K562 (cell line): ENCODE measurements around the gene HOXC5. TPM values are rescaled to one million over a fixed set of nuclear protein-coding genes. Genes with fewer than 3 reads are reported as not detected.

Experiments used
- ATAC-seq: fragments of 200-7000 bp; cut with Tn5 transposase; 3 replicates; pipeline ENCODE4 v1.9.1; 2020; ENCODE audit warnings: moderate library complexity
- BruUV-seq: library from RNA; stranded (reverse); fragments of 400-500 nt; replicated peaks from 2 replicates; lab custom pipeline; 2021; lab: Mats Ljungman, UMichigan
- CTCF ChIA-PET: fragments of 300-600 bp; formaldehyde crosslinking; extraction: SDS; loops from one replicate; lab custom pipeline; 2021; ENCODE audit warnings: low intra/inter-chr PET ratio; lab: Yijun Ruan, JAX
- POLR2A ChIA-PET: fragments of 300-600, 350-650 bp; sonication (Branson Sonifier 250); formaldehyde crosslinking; extraction: SDS; loops from one replicate; lab custom pipeline; 2021; ENCODE audit warnings: antibody characterized with exemption, inconsistent platforms; lab: Yijun Ruan, JAX
- DNase-seq, 4 experiments: peaks; one replicate each; pipeline versions ENCODE4 v3.0.0 to v3.0.0-alpha.2; 2011 to 2018; ENCODE audit warnings: low spot score in 3 of 4, mixed read lengths in 3 of 4; ENCODE audit errors: extremely low read depth in 1 of 4
- FAIRE-seq: peaks from 2 replicates; lab custom pipeline; 2011; peaks lifted over from hg19 to GRCh38; lab: Jason Lieb, UNC
- H2AFZ ChIP-seq: 2 replicates; pipeline ENCODE4 v1.6.0; 2011; ENCODE audit warnings: low read depth, low read length, control low read depth, inconsistent platforms
- H3K27ac ChIP-seq: fragments of 200-600 bp; 3 replicates; pipeline ENCODE4 v1.8.0; 2011; ENCODE audit warnings: low read depth, mild to moderate bottlenecking, control low read depth, inconsistent platforms, low read length, moderate library complexity, mixed read lengths; ENCODE audit errors: extremely low read depth
- H3K27me3 ChIP-seq, 2 experiments: fragments of 300-600 bp in 1 of 2; 2 replicates in 1 of 2; 3 replicates in 1 of 2; pipeline versions ENCODE4 v1.6.0 to v1.8.0; 2011; ENCODE audit warnings: inconsistent platforms in 2 of 2, low read length in 2 of 2, mild to moderate bottlenecking in 1 of 2, mixed read lengths in 1 of 2, moderate library complexity in 1 of 2; ENCODE audit not compliant: control insufficient read depth in 2 of 2, insufficient read depth in 2 of 2
- H3K36me3 ChIP-seq: fragments of 300-600 bp; 3 replicates; pipeline ENCODE4 v1.8.0; 2011; ENCODE audit warnings: mild to moderate bottlenecking, low read length, inconsistent platforms; ENCODE audit not compliant: control insufficient read depth, insufficient read depth
- H3K4me1 ChIP-seq, 2 experiments: fragments of 200-600 bp in 1 of 2; replicated peaks in 1 of 2; 2 replicates in 1 of 2; 3 replicates in 1 of 2; pipeline versions ENCODE4 v1.5.1 to v1.8.0; 2011; ENCODE audit warnings: inconsistent platforms in 2 of 2, low read length in 2 of 2, mild to moderate bottlenecking in 1 of 2, mixed read lengths in 1 of 2, moderate library complexity in 1 of 2; ENCODE audit not compliant: control insufficient read depth in 2 of 2, insufficient read depth in 2 of 2
- H3K4me2 ChIP-seq: 2 replicates; pipeline ENCODE4 v1.6.1; 2011; ENCODE audit warnings: low read length, control low read depth, inconsistent platforms, mixed read lengths; ENCODE audit not compliant: insufficient read depth
- H3K4me3 ChIP-seq: fragments of 200-600 bp; sonication (generic), shearing (Covaris generic); 2 replicates; pipeline ENCODE4 v1.5.1; 2016; ENCODE audit warnings: control low read depth, inconsistent platforms
- H3K79me2 ChIP-seq: fragments of 200-600 bp; 3 replicates; pipeline ENCODE4 v1.8.0; 2011; ENCODE audit warnings: low read length, inconsistent platforms; ENCODE audit not compliant: control insufficient read depth, insufficient read depth
- H3K9ac ChIP-seq, 2 experiments: 2 replicates each; pipeline versions ENCODE4 v1.6.0 to v1.6.1; 2011; ENCODE audit warnings: low read depth in 2 of 2, low read length in 2 of 2, control low read depth in 1 of 2, inconsistent platforms in 1 of 2, mild to moderate bottlenecking in 1 of 2, mixed read lengths in 1 of 2; ENCODE audit not compliant: insufficient read depth in 1 of 2
- H3K9me1 ChIP-seq: one replicate; pipeline ENCODE4 v1.6.0; 2011; ENCODE audit warnings: inconsistent platforms, mild to moderate bottlenecking, low read length, moderate library complexity; ENCODE audit not compliant: control insufficient read depth, insufficient read depth
- H3K9me3 ChIP-seq: replicated peaks from 2 replicates; pipeline ENCODE4 v1.5.1; 2011; ENCODE audit warnings: low read depth, low read length, inconsistent platforms; ENCODE audit not compliant: control insufficient read depth, insufficient read depth
- H4K20me1 ChIP-seq: replicated peaks from 2 replicates; pipeline ENCODE4 v1.6.1; 2011; ENCODE audit warnings: low read length, inconsistent platforms, mixed read lengths; ENCODE audit not compliant: control insufficient read depth, insufficient read depth
- CHCHD3 ChIP-seq: fragments of 250-450 bp; sonication (Bioruptor Pico); IDR thresholded peaks from 2 replicates; pipeline ENCODE4 v2.1.2; 2022; ENCODE audit warnings: mild to moderate bottlenecking
- HMG20A ChIP-seq: fragments of 450-650 bp; formaldehyde crosslinking; conservative IDR thresholded peaks from 2 replicates; pipeline ENCODE4 v1.4.0; 2020; ENCODE audit warnings: mild to moderate bottlenecking, mixed read lengths
- MAFG ChIP-seq: fragments of 450-650 bp; conservative IDR thresholded peaks from 2 replicates; pipeline ENCODE4 v1.6.1; 2016; ENCODE audit warnings: missing genetic modification characterization, missing compliant biosample characterization
- MEF2A ChIP-seq: IDR thresholded peaks from 2 replicates; pipeline ENCODE4 v1.6.1; 2011; ENCODE audit warnings: low read depth, mild to moderate bottlenecking, low read length, moderate library complexity; ENCODE audit not compliant: control insufficient read depth
- ZBTB49 ChIP-seq: sonication (generic); formaldehyde crosslinking; IDR thresholded peaks from 2 replicates; pipeline ENCODE4 v1.8.0; 2022; ENCODE audit warnings: missing genetic modification reagents, mild to moderate bottlenecking, borderline replicate concordance
- WGBS: fragments of 100-300 bp; shearing (Covaris generic); methylation state at CpG from one replicate; pipeline ENCODE4 v1.1.6; 2016; ENCODE audit warnings: low coverage, mixed read lengths; ENCODE audit not compliant: insufficient coverage; ENCODE audit errors: missing lambda C conversion rate; 5-methylcytosine and 5-hydroxymethylcytosine counted together
- in situ Hi-C: fragments of 300-500 bp; cut with MboI; formaldehyde crosslinking; loops from 4 replicates; pipeline ENCODE4 v1.15.0; 2018; ENCODE audit warnings: inconsistent platforms, mixed read lengths
- intact Hi-C: fragments of 100-400 bp; cut with micrococcal nuclease; formaldehyde crosslinking; loops from 2 replicates; pipeline ENCODE4 v1.14.2; 2022
- polyA plus RNA-seq, 8 experiments: library from polyadenylated mRNA; depleted of rRNA in 4 of 8; stranded (reverse) in 5 of 8; unstranded in 3 of 8; fragments of >200 nt; fragmentation: Nextera tagmentation in 2 of 8; fragmentation: Illumina TruSeq in 1 of 8; extraction: Ambion mirVana in 2 of 8; extraction: Trizol in 1 of 8; gene quantifications; 2 replicates each; pipeline versions ENCODE4 v1.2.1 to v1.2.3, GENCODE V29; 2011 to 2014; ENCODE audit warnings: inconsistent platforms in 1 of 8, missing spikeins in 1 of 8
- total RNA-seq, 7 experiments: library from RNA; depleted of rRNA in 6 of 7; stranded (reverse); fragments of >200 nt in 6 of 7; fragmentation: Illumina TruSeq in 2 of 7; extraction: Trizol in 2 of 7; gene quantifications; 2 replicates each; pipeline versions ENCODE4 v1.2.1 to v1.2.3, GENCODE V29; 2011 to 2021; ENCODE audit warnings: low replicate concordance in 1 of 7
- TF ChIP-seq, protein P1 (sequence below): fragments of 200-800 bp; sonication (Bioruptor generic); IDR thresholded peaks from 2 replicates; pipeline ENCODE4 v1.6.1; 2017; ENCODE audit warnings: missing genetic modification characterization, missing compliant biosample characterization
- TF ChIP-seq, protein P2 (sequence below): conservative IDR thresholded peaks from 2 replicates; pipeline ENCODE4 v1.6.1; 2011; ENCODE audit warnings: low read depth, mild to moderate bottlenecking, low read length; ENCODE audit not compliant: control insufficient read depth

HOXC5 gene
- total and polyA plus RNA-seq, 9 of the 15 experiments (the other 6 are each of a cell fraction or from before 2014, with no cell fraction given) = 0.10 to 0.44 (median 0.18) TPM; not detected in 4

DNA sequence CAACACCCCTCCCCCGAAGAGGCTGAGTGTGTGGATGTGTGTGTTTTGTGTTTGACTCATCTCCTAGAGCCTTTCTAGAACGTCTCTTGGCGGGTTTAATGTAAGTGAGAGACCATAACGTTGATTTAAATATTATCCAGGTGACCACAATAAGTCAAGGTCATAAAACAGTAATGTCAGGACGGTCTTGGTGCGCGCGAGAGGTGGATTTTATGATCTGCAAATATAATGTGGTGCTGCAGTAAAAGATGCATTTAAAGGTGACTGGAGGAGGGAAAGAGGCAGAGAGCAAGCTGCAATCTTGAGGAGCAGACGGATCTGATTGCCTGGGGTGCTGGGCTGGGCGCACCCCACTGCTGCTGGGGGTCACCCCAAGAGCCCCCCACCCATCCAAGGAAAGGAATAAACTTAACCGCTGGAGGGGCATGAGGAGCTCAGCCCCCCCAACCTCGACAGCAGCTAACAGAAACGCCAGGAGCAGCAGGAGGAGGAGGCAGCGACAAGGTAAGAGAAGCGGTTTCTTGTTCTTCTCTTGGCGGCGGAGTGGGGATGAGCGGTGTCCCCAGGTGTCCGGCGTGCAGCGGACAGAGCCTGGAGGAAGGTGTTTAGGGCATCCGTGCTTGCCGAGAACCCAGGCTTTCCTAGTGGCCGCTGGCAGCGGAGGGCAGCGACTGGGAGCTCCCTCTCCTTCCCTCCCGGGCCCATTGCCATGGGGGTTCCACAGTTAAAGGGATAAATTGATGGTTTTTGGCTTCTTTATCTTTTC, 42.4 kb upstream of the HOXC5 start:
- H3K36me3 ChIP-seq = no peaks in the 10 kb centered on the region
- TF ChIP-seq MEF2A = no peak
- TF ChIP-seq, protein P1, sequence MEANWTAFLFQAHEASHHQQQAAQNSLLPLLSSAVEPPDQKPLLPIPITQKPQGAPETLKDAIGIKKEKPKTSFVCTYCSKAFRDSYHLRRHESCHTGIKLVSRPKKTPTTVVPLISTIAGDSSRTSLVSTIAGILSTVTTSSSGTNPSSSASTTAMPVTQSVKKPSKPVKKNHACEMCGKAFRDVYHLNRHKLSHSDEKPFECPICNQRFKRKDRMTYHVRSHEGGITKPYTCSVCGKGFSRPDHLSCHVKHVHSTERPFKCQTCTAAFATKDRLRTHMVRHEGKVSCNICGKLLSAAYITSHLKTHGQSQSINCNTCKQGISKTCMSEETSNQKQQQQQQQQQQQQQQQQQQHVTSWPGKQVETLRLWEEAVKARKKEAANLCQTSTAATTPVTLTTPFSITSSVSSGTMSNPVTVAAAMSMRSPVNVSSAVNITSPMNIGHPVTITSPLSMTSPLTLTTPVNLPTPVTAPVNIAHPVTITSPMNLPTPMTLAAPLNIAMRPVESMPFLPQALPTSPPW (CRISPR knock-in tag) = no peak
- no peak for TF ChIP-seq HMG20A
- no peak for TF ChIP-seq MAFG (tag)
- no peak for TF ChIP-seq CHCHD3
- TF ChIP-seq, protein P2, sequence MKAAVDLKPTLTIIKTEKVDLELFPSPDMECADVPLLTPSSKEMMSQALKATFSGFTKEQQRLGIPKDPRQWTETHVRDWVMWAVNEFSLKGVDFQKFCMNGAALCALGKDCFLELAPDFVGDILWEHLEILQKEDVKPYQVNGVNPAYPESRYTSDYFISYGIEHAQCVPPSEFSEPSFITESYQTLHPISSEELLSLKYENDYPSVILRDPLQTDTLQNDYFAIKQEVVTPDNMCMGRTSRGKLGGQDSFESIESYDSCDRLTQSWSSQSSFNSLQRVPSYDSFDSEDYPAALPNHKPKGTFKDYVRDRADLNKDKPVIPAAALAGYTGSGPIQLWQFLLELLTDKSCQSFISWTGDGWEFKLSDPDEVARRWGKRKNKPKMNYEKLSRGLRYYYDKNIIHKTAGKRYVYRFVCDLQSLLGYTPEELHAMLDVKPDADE = no peak
- TF ChIP-seq ZBTB49 = no peak
- CTCF ChIA-PET = interaction anchor here (1.3 kb wide), 1 partner anchor 211 kb away, joined by 3 read pairs; no protein-coding TSS in a partner anchor
- POLR2A ChIA-PET = interaction anchor here (0.6 to 2.9 kb wide), 7 partner anchors 9 to 211 kb away, joined by 3 to 20 read pairs (median 5); partner anchors contain the start of gene HOXC9
- DNase-seq (no peak), ATAC-seq (no peak), FAIRE-seq (peak; percentile 35)
- no peaks in the 10 kb centered on the region for H3K9me1 ChIP-seq
- no peak overlapping the region for H3K4me3 ChIP-seq
- peaks cover 7% of the 10 kb centered on the region; the same call in 1 of the 3 replicates for H3K79me2 ChIP-seq
- peaks cover 43 to 51% of the 10 kb centered on the region in 2 experiments for H3K4me1 ChIP-seq
- 0 out of 2 replicates have a peak overlapping the region, but pooled peaks have one; percentile 9 for H3K4me2 ChIP-seq
- intact Hi-C loops (no loop called here), in situ Hi-C loops (no loop called here)
- H3K27me3 ChIP-seq = peaks cover 0 to 10% of the 10 kb centered on the region in 2 experiments; a peak in 2 of 5 replicates
- no peaks in the 10 kb centered on the region for H4K20me1 ChIP-seq
- H3K27ac ChIP-seq = no peak overlapping the region
- H3K9ac ChIP-seq = peak overlapping the region in 1 of 2 experiments; percentile 63; a peak in 2 of 4 replicates
- BruUV-seq = no TSS peak
- H2AFZ ChIP-seq = no peak overlapping the region
- H3K9me3 ChIP-seq = no peaks in the 10 kb centered on the region
- WGBS = 31% methylated on average over 23 of the region's 27 CpGs
